OCI-LY7 (cell line): Measurements from ENCODE around the gene KDM4B. TPM values are rescaled to one million over a fixed set of nuclear protein-coding genes. Genes with fewer than 3 reads are reported as not detected.

Experiments
- BruUV-seq: library from RNA; stranded (reverse); fragments of 400-500 nt; replicated peaks from 2 replicates; lab custom pipeline; 2021; lab: Mats Ljungman, UMichigan
- CTCF ChIA-PET: fragments of 300-600 bp; sonication (Branson Sonifier 250); formaldehyde crosslinking; loops from one replicate; lab custom pipeline; 2022; ENCODE audit warnings: antibody characterized with exemption; ENCODE audit not compliant: unreplicated experiment; lab: Charles Lee
- POLR2A ChIA-PET: fragments of 300-600 bp; sonication (Branson Sonifier 250); formaldehyde crosslinking; loops from one replicate; lab custom pipeline; 2022; ENCODE audit warnings: antibody characterized with exemption; lab: Charles Lee
- DNase-seq: peaks from one replicate; pipeline ENCODE4 v3.0.0-alpha.2; 2015; ENCODE audit warnings: low spot score
- H2AFZ ChIP-seq: fragments of 200-600 bp; sonication (generic), shearing (Covaris generic); 2 replicates; pipeline ENCODE4 v1.6.1; 2014; ENCODE audit warnings: mild to moderate bottlenecking, antibody characterized with exemption, low read length, moderate library complexity
- H3K27ac ChIP-seq: fragments of 200-600 bp; sonication (generic); 2 replicates; pipeline ENCODE4 v1.5.1; 2014; ENCODE audit warnings: mixed run types, low read depth, mild to moderate bottlenecking, moderate library complexity, low read length, inconsistent platforms; ENCODE audit not compliant: poor library complexity, severe bottlenecking
- H3K36me3 ChIP-seq: fragments of 200-600 bp; sonication (generic); 2 replicates; pipeline ENCODE4 v1.6.1; 2014; ENCODE audit warnings: mild to moderate bottlenecking, antibody characterized with exemption, low read length, moderate library complexity, mixed read lengths; ENCODE audit not compliant: insufficient read depth
- H3K4me1 ChIP-seq: fragments of 200-600 bp; sonication (generic); 2 replicates; pipeline ENCODE4 v1.5.1; 2014; ENCODE audit warnings: mild to moderate bottlenecking, low read length; ENCODE audit not compliant: insufficient read depth, poor library complexity, severe bottlenecking
- H3K4me2 ChIP-seq: fragments of 200-600 bp; sonication (generic); 2 replicates; pipeline ENCODE4 v1.6.1; 2014; ENCODE audit warnings: mild to moderate bottlenecking, low read length
- H3K4me3 ChIP-seq: fragments of 200-600 bp; sonication (generic); 2 replicates; pipeline ENCODE4 v1.5.1; 2014; ENCODE audit warnings: mild to moderate bottlenecking, low read depth, low read length; ENCODE audit not compliant: poor library complexity, severe bottlenecking
- H3K79me2 ChIP-seq: fragments of 200-600 bp; sonication (generic); 2 replicates; pipeline ENCODE4 v1.6.1; 2016; ENCODE audit warnings: low read depth, mild to moderate bottlenecking, low read length, moderate library complexity, mixed read lengths; ENCODE audit not compliant: insufficient read depth
- H3K9me2 ChIP-seq: fragments of 200-600 bp; sonication (generic); 2 replicates; pipeline ENCODE4 v1.6.1; 2016; ENCODE audit warnings: mild to moderate bottlenecking, low read length, mixed read lengths; ENCODE audit not compliant: insufficient read depth
- H3K9me3 ChIP-seq: fragments of 200-600 bp; sonication (generic); 2 replicates; pipeline ENCODE4 v1.6.1; 2014; ENCODE audit warnings: mild to moderate bottlenecking, mixed run types, low read length, mixed read lengths
- H4K20me1 ChIP-seq: fragments of 200-600 bp; sonication (generic); 2 replicates; pipeline ENCODE4 v1.6.1; 2014; ENCODE audit warnings: mild to moderate bottlenecking, antibody characterized with exemption, low read length, moderate library complexity, mixed read lengths; ENCODE audit not compliant: insufficient read depth
- EZH2phosphoT487 ChIP-seq: fragments of 200-600 bp; sonication (generic); IDR thresholded peaks from 2 replicates; pipeline ENCODE4 v1.6.1; 2018; ENCODE audit warnings: low read depth, borderline replicate concordance, mild to moderate bottlenecking, mixed run types, antibody characterized with exemption, low read length, moderate library complexity, mixed read lengths
- intact Hi-C: fragments of 100-400 bp; cut with micrococcal nuclease; formaldehyde crosslinking; loops from one replicate; pipeline ENCODE4 v1.10.0; 2022; ENCODE audit not compliant: unreplicated experiment
- total RNA-seq, 2 experiments: library from RNA; depleted of rRNA in 1 of 2; stranded (reverse); fragments of >200 nt in 1 of 2; shearing (Covaris generic) in 1 of 2; gene quantifications; 2 replicates each; pipeline ENCODE4 v1.2.3, GENCODE V29; 2014 to 2022
- TF ChIP-seq, protein P1 (sequence below): fragments of 200-600 bp; sonication (generic); conservative IDR thresholded peaks from 2 replicates; pipeline ENCODE4 v1.5.1; 2014; ENCODE audit warnings: mild to moderate bottlenecking, antibody characterized with exemption, low read length, moderate library complexity, mixed read lengths

The KDM4B gene
- total RNA-seq, 2 experiments from 2014 or later = 24.3 to 44.2 TPM

DNA sequence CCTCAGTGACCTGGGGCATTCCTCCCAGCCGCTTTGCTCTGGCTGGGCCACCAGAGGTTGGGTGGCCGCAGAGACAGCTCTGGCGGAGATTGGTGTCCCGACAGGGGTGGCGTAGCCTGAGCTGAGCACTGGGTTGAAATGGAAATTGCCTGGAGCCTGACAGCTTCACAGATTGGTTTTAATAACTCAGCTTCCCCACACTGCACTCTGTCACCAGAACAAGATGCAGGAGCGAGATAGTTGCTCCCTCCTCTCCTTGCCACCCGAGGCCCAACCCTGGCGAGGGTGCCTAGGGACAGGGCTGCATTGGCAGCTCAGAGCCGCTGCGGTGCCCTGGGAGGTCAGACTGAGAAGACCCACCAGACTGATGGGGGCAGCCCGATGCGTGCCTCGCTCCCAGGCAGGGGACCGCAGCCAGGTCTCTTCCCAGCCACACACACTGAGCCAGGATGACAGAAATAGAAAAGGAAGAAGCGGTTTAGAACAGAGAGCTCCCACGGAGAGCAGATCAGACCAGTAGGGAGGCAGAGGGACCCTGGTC lies 84.1 kb downstream of the KDM4B start:
- no peaks in the 10 kb centered on the region for H4K20me1 ChIP-seq
- no peaks in the 10 kb centered on the region for H3K9me3 ChIP-seq
- no peak overlapping the region for H3K4me2 ChIP-seq
- DNase-seq = no peak
- no peak overlapping the region for H2AFZ ChIP-seq
- H3K27ac ChIP-seq = no peak overlapping the region
- TF ChIP-seq, protein P1, sequence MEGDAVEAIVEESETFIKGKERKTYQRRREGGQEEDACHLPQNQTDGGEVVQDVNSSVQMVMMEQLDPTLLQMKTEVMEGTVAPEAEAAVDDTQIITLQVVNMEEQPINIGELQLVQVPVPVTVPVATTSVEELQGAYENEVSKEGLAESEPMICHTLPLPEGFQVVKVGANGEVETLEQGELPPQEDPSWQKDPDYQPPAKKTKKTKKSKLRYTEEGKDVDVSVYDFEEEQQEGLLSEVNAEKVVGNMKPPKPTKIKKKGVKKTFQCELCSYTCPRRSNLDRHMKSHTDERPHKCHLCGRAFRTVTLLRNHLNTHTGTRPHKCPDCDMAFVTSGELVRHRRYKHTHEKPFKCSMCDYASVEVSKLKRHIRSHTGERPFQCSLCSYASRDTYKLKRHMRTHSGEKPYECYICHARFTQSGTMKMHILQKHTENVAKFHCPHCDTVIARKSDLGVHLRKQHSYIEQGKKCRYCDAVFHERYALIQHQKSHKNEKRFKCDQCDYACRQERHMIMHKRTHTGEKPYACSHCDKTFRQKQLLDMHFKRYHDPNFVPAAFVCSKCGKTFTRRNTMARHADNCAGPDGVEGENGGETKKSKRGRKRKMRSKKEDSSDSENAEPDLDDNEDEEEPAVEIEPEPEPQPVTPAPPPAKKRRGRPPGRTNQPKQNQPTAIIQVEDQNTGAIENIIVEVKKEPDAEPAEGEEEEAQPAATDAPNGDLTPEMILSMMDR = no peak
- TF ChIP-seq EZH2phosphoT487 = no peak
- H3K36me3 ChIP-seq = no peaks in the 10 kb centered on the region
- no peaks in the 10 kb centered on the region for H3K79me2 ChIP-seq
- BruUV-seq = no TSS peak
- ChIA-PET CTCF (no interaction called here), POLR2A (interaction anchor here (0.5 kb wide), 1 partner anchor 51 kb away, joined by 5 read pairs; no protein-coding TSS in a partner anchor)
- no peaks in the 10 kb centered on the region for H3K4me1 ChIP-seq
- intact Hi-C loops = loop anchor here (10.0 kb wide), 1 partner anchor 322 kb away; no protein-coding TSS in a partner anchor
- no peaks in the 10 kb centered on the region for H3K9me2 ChIP-seq
- H3K4me3 ChIP-seq = no peak overlapping the region

DNA sequence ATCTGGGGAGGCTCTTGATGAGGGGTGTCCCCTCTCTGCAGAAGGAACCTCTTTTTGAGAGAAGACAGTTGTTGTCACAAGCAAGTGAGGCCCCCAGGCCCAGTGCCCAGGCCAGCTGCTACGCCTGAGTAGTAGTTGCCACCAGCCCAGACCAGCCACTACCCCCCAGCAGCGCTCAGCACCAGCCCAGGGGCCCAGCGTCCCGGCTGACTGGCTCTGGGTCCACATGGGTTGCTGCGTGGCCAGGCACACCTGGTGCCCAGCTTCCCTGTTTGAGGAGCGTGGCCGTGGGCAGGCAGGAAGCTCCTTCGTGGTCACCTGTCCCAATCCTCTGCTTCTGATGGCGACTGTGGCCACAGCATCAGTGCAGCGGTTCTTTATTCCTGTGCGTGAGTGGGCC lies 84.7 kb downstream of the KDM4B start:
- Histone ChIP-seq H3K4me2 (no peak overlapping the region), H3K4me3 (no peak overlapping the region), H2AFZ (no peak overlapping the region), H3K9me2 (no peaks in the 10 kb centered on the region), H4K20me1 (no peaks in the 10 kb centered on the region), H3K4me1 (no peaks in the 10 kb centered on the region), H3K36me3 (no peaks in the 10 kb centered on the region), H3K27ac (no peak overlapping the region), H3K9me3 (no peaks in the 10 kb centered on the region), H3K79me2 (no peaks in the 10 kb centered on the region)
- intact Hi-C loops = loop anchor here (10.0 kb wide), 1 partner anchor 321 kb away; no protein-coding TSS in a partner anchor
- DNase-seq = no peak
- ChIA-PET CTCF (no interaction called here), POLR2A (no interaction called here)
- BruUV-seq = no TSS peak
- TF ChIP-seq, protein P1 = no peak
- no peak for TF ChIP-seq EZH2phosphoT487
